Renal cortical epithelial cell (primary cell): ENCODE results near the gene CLTB. TPM values are rescaled to one million over a fixed set of nuclear protein-coding genes. Genes with fewer than 3 reads are reported as not detected.

Experiments used
- DNase-seq: peaks from one replicate; pipeline ENCODE4 v3.0.0-alpha.2; 2011; ENCODE audit warnings: low read depth
- total RNA-seq: library from RNA; depleted of rRNA; stranded (reverse); fragments of >200 nt; gene quantifications from 2 replicates; pipeline ENCODE4 v1.2.3, GENCODE V29; 2014

The CLTB gene
- total RNA-seq, 1 donor from 2014 or later: 77.4 TPM

- DNase-seq: no peak
Observed at GRCh38 chr5:176352116-176352878, 64.0 kb downstream of the CLTB start.

- DNase-seq: no peak
Observed at GRCh38 chr5:176350416-176350815, 65.9 kb downstream of the CLTB start.

- no peak for DNase-seq
Observed at GRCh38 chr5:176342766-176343458, 73.4 kb downstream of the CLTB start.

Other genes starting within 250 kb of the CLTB start
- 2.3 and 7.0 TPM in 2 replicates for gene SIMC1, start 178.1 kb downstream of the CLTB start, total RNA-seq
- 101 TPM in 2 replicates for gene KIAA1191, start 54.8 kb downstream of the CLTB start, total RNA-seq
- gene ARL10, start 51.1 kb downstream of the CLTB start, total RNA-seq: 4.2 and 20.2 TPM in 2 replicates
- 10.5 and 11.6 TPM in 2 replicates for gene NOP16, start 27.9 kb downstream of the CLTB start, total RNA-seq
- gene HIGD2A, start 27.8 kb downstream of the CLTB start, total RNA-seq: 27.3 and 47.8 TPM in 2 replicates
- gene FAF2, start 31.8 kb upstream of the CLTB start, total RNA-seq: 39.8 and 47.8 TPM in 2 replicates
- gene RNF44, start 120.9 kb upstream of the CLTB start, total RNA-seq: 2.3 and 13.6 TPM in 2 replicates
- gene CDHR2, start 132.8 kb upstream of the CLTB start, total RNA-seq: not detected in 2 replicates
- gene GPRIN1, start 193.6 kb upstream of the CLTB start, total RNA-seq: 13.2 and 15.3 TPM in 2 replicates
- not detected in 2 replicates for gene SNCB, start 214.0 kb upstream of the CLTB start, total RNA-seq
- gene EIF4E1B, start 214.1 kb upstream of the CLTB start, total RNA-seq: not detected in 2 replicates
- 38.5 and 43.8 TPM in 2 replicates for gene TSPAN17, start 230.9 kb upstream of the CLTB start, total RNA-seq